ENCODE results near the gene PIGA. TPM values are rescaled to one million over a fixed set of nuclear protein-coding genes. Genes with fewer than 3 reads are reported as not detected.
"Not testable (repeated sequence)": the region's sequence is repeated elsewhere in the genome, so short reads cannot be mapped to it uniquely, and the experiment has no call there.

Gene PIGA
- total RNA-seq, 2 donors from 2014 or later: 7.9 to 10.7 TPM

GRCh38 chrX:15277604-15278003, 57.7 kb downstream of the PIGA start:
- Histone ChIP-seq H3K4me3 (no peak overlapping the region), H3K27ac (no peak overlapping the region), H3K9me3 (no peaks in the 10 kb centered on the region), H3K4me1 (ENCODE audit: control insufficient read depth in 1 of 2, low read depth in 2 of 2) (no peaks in the 10 kb centered on the region), H3K27me3 (replicated peaks; ENCODE audit: insufficient read depth) (no peaks in the 10 kb centered on the region), H3K36me3 (no peaks in the 10 kb centered on the region)
- TF ChIP-seq CTCF (IDR thresholded peaks at IDR 0.05): no peak
- no peak for DNase-seq (ENCODE audit: low spot score)
- ATAC-seq (ENCODE audit: insufficient number of reproducible peaks, low FRiP score, low read depth): no peak

DNA sequence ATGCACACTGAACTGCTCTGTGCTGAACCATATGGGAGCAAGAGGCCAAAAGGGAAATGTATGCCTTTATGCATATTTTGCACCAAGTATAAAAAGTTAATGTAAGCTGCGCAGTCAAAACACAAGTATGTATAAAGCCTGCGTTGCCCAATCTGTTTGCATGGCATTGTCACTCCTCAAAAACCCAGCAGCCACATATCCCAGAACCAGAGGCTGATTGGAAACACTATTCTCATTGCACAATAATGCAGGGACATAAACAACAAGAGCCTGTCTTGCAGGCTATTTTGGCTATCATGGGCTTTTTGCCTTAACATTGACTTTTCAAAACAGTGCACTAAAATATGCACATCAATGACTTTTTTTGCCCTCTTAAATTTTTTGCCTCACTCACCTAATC, 60.4 kb downstream of the PIGA start:
- no peaks in the 10 kb centered on the region for H3K27me3 ChIP-seq (replicated peaks; ENCODE audit: insufficient read depth)
- H3K4me1 ChIP-seq (ENCODE audit: control insufficient read depth in 1 of 2, low read depth in 2 of 2): no peaks in the 10 kb centered on the region
- no peak for TF ChIP-seq CTCF (IDR thresholded peaks at IDR 0.05)
- no peaks in the 10 kb centered on the region for H3K36me3 ChIP-seq
- DNase-seq (ENCODE audit: low spot score) (no peak), ATAC-seq (ENCODE audit: insufficient number of reproducible peaks, low FRiP score, low read depth) (no peak)
- no peak overlapping the region for H3K4me3 ChIP-seq
- no peak overlapping the region for H3K27ac ChIP-seq
- no peaks in the 10 kb centered on the region for H3K9me3 ChIP-seq

GRCh38 chrX:15273275-15273674, 62.0 kb downstream of the PIGA start:
- not testable (repeated sequence) for H3K9me3 ChIP-seq; ATAC-seq (ENCODE audit: insufficient number of reproducible peaks, low FRiP score, low read depth); H3K27me3 ChIP-seq (replicated peaks; ENCODE audit: insufficient read depth); H3K4me1 ChIP-seq (ENCODE audit: control insufficient read depth in 1 of 2, low read depth in 2 of 2); H3K36me3 ChIP-seq; H3K27ac ChIP-seq; H3K4me3 ChIP-seq; DNase-seq (ENCODE audit: low spot score)

GRCh38 chrX:15271757-15272156, 63.6 kb downstream of the PIGA start:
- Histone ChIP-seq H3K27me3 (replicated peaks; ENCODE audit: insufficient read depth) (no peaks in the 10 kb centered on the region), H3K4me3 (no peak overlapping the region), H3K9me3 (no peaks in the 10 kb centered on the region), H3K36me3 (no peaks in the 10 kb centered on the region), H3K27ac (no peak overlapping the region), H3K4me1 (ENCODE audit: control insufficient read depth in 1 of 2, low read depth in 2 of 2) (no peaks in the 10 kb centered on the region)
- no peak for TF ChIP-seq CTCF (IDR thresholded peaks at IDR 0.05)
- no peak for DNase-seq (ENCODE audit: low spot score)
- no peak for ATAC-seq (ENCODE audit: insufficient number of reproducible peaks, low FRiP score, low read depth)

GRCh38 chrX:15269618-15270521, 65.5 kb downstream of the PIGA start, which contains the start of gene ASB9:
TSS of gene ASB9 (minus strand) at chrX:15270083. CDS start at chrX:15269874, 209 bp downstream.
- Histone ChIP-seq H3K27ac (no peak within 1 kb of the TSS), H3K4me3 (peak within 1 kb of the TSS; percentile 49), H3K36me3 (no peaks in the 10 kb centered on the region), H3K9me3 (no peaks in the 10 kb centered on the region), H3K27me3 (replicated peaks; ENCODE audit: insufficient read depth) (no peaks in the 10 kb centered on the region), H3K4me1 (ENCODE audit: control insufficient read depth in 1 of 2, low read depth in 2 of 2) (no peaks in the 10 kb centered on the region)
- TF ChIP-seq CTCF (IDR thresholded peaks at IDR 0.05): no peak
- no peak for DNase-seq (ENCODE audit: low spot score)
- ATAC-seq (ENCODE audit: insufficient number of reproducible peaks, low FRiP score, low read depth): no peak

Other genes with a start within 250 kb of the PIGA start
- 1 to 10 TPM; 1.2 to 2.5 TPM for gene ASB9, start 65.4 kb downstream of the PIGA start, total RNA-seq
- gene ASB11, start 19.9 kb downstream of the PIGA start, total RNA-seq: not detected
- 10 to 100 TPM in 1 of 2 donors, 1 to 10 TPM in 1; 3.0 to 19.5 TPM for gene VEGFD, start 48.9 kb upstream of the PIGA start, total RNA-seq
- 10 to 100 TPM; 13.5 to 47.4 TPM for gene PIR, start 157.8 kb upstream of the PIGA start, total RNA-seq
- gene BMX, start 165.3 kb upstream of the PIGA start, total RNA-seq: 10 to 100 TPM in 1 of 2 donors, 1 to 10 TPM in 1; 6.2 to 10.0 TPM